Hair follicular keratinocyte (primary cell): ENCODE results near the gene PSMC3. TPM values are rescaled to one million over a fixed set of nuclear protein-coding genes. Genes with fewer than 3 reads are reported as not detected.

ENCODE experiments used
- total RNA-seq: library from RNA; depleted of rRNA; stranded (reverse); fragments of >200 nt; gene quantifications from 2 replicates; pipeline ENCODE4 v1.2.3, GENCODE V29; 2015

Gene PSMC3
- 123 and 233 TPM in 2 replicates for total RNA-seq

DNA sequence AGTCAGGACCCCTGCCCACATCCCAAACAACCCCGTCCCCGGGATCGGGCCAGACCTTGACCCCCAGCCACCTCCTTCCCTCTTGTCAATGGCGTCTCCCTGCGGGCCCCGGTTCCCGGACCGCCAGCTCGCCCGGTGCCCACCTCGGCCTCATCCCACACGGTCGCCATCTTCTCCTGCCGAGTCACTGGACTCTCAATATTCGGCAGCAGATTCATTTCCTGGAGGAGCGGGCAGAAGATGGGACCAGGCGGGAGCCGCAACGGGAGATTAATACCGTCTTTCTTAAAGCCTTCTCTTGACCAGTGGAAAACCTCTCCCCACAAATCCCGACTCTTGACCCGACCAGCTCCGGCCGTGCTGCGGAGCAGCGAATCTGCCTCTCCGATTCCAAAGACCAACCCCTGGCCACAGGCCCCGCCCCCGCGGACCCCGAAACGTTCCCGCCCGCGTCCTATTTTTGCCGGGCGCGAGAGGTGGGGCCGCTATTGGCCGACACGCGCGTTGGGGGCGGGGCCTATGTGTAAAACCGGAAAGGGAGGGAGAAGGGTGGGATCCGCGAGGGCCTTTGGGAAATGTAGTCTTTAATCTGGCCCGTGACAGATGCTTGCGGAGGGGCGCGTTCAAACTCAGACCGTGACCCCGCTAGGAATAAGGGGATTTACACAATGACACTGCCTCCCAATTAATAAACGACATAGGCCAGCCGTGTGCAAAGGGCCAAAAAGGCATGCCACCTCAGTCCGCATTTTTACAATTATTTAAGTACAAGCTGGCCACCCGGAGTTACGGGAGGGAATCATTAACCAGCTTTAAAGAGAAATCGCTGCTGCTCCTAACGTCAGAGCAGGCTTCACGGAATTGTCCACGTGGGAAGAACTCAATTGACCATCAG is at the start of gene PSMC3:
Gene PSMC3, minus strand, starts transcription at position 378 of the 895 bp plus-strand sequence. Its CDS starts 160 bp downstream, at position 218.

DNA sequence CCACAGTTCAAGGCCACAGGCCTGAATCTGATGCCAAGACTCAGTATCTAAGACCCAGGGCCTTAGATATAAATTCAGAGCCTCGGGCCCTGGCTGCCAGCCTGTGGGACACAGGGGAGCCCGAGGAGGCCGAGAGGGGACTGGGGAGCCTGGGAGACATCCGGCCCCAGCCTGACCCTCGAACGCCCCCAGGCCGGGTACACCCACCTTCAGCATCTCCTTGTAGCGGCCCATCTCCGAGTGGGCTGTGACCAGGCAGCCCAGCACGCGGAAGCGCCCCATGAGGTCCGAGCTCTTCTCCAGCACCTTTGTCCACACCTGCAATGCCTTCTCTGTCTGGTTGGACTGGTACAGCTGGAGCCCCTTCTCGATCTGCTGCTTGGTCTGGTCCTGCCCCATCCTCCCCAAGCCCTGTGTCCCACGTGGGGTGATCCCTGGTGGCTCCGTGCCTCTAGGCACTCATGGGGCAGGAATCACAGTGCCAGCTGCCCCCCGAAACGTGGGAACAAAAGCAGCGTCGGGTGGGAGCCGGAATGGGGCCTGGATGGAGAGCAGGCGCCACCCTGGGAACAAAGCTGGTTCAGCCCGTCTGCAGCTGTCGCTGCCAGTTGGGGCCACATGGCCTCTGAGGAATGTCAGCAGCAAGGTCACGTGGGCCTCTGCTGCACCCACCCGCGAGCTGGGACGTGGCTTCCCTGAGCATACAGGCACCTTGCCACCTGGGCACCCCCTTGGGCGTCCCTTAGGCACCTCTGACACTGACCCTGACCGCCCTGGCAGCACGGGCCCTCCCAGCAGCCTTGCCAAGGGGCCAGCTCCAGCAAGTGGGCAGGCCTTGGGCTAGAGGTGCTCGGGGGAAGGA is 22.6 kb upstream of the PSMC3 start, which contains the start of gene RAPSN:
Gene RAPSN, minus strand, starts transcription at position 571 of the 862 bp plus-strand sequence. Its CDS starts 172 bp downstream, at position 399.

GRCh38 chr11:47407746-47408590 is 18.3 kb downstream of the PSMC3 start, which contains the start of gene SLC39A13:
SLC39A13 (plus strand) TSS chr11:47408590; CDS start chr11:47410095, 1,505 bp downstream.

DNA sequence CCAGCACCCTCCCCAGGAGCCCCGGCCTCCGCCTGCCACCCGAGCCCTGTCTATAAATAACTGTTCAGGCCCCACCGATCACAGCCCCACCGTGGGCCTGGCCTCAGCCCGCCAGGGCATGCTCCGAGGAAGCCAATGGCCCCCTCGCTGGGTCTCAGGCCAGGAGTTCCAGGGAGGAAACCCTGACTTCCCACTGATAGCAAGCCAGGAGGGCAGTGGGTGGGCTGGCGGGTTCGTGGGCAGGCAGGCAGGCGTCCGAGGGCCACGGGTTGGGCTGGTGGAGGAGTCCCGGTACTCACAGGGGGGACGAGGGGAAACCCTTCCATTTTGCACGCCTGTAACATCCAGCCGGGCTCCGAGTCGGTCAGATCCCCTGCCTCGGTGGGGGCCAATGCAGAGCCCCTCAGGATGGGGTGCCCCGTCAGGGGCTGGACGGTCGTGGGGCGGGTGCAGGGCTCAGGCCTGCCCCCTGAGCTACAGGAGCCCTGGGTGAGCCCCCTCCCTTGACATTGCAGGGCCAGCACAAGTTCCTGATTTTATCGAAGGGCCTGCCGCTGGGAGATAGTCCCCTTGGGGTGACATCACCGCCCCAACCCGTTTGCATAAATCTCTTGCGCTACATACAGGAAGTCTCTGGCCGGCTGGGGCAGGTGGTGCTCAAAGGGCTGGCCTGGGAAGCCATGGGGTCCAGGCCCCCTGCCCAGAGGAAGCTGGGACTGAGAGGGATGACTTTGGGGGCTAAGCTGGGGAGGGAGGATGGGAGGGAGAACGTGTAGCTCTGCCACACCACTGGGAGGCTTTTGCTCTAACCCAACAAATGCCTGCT is 48.0 kb downstream of the PSMC3 start, which contains the start of gene SPI1:
Gene SPI1, minus strand, starts transcription at position 538 of the 826 bp plus-strand sequence. Its CDS starts 194 bp downstream, at position 344.

Other genes starting within 250 kb of the PSMC3 start
- 70.7 and 92.8 TPM in 2 replicates for gene ARFGAP2, start 249.6 kb downstream of the PSMC3 start, total RNA-seq
- gene PACSIN3, start 240.0 kb downstream of the PSMC3 start, total RNA-seq: 72.3 and 102 TPM in 2 replicates
- gene DDB2, start 211.5 kb downstream of the PSMC3 start, total RNA-seq: 43.0 and 50.7 TPM in 2 replicates
- 19.8 and 23.1 TPM in 2 replicates for gene ACP2, start 177.6 kb downstream of the PSMC3 start, total RNA-seq
- gene NR1H3, start 168.4 kb downstream of the PSMC3 start, total RNA-seq: 12.4 and 14.0 TPM in 2 replicates
- gene MADD, start 156.3 kb downstream of the PSMC3 start, total RNA-seq: 13.8 and 15.1 TPM in 2 replicates
- not detected in 2 replicates for gene MYBPC3, start 73.7 kb downstream of the PSMC3 start, total RNA-seq
- not detected in 2 replicates for gene SPI1, start 47.9 kb downstream of the PSMC3 start, total RNA-seq
- gene SLC39A13, start 17.8 kb downstream of the PSMC3 start, total RNA-seq: 84.5 and 97.5 TPM in 2 replicates
- gene RAPSN, start 22.7 kb upstream of the PSMC3 start, total RNA-seq: not detected in 2 replicates
- 51.8 and 52.3 TPM in 2 replicates for gene CELF1, start 126.7 kb upstream of the PSMC3 start, total RNA-seq
- 166 and 195 TPM in 2 replicates for gene PTPMT1, start 139.2 kb upstream of the PSMC3 start, total RNA-seq
- gene KBTBD4, start 152.5 kb upstream of the PSMC3 start, total RNA-seq: 12.5 and 15.4 TPM in 2 replicates
- 75.5 and 101 TPM in 2 replicates for gene NDUFS3, start 152.6 kb upstream of the PSMC3 start, total RNA-seq
- not detected in 2 replicates for gene FAM180B, start 160.2 kb upstream of the PSMC3 start, total RNA-seq
- 0.08 and 0.16 TPM in 2 replicates for gene C1QTNF4, start 168.0 kb upstream of the PSMC3 start, total RNA-seq
- gene MTCH2, start 216.1 kb upstream of the PSMC3 start, total RNA-seq: 69.9 and 104 TPM in 2 replicates